GM12891 (cell line): ENCODE measurements around the gene XXYLT1.
"Not testable (repeated sequence)": the region's sequence is repeated elsewhere in the genome, so short reads cannot be mapped to it uniquely, and the experiment has no call there.

ENCODE experiments used
- DNase-seq: peaks from one replicate; pipeline ENCODE4 v3.0.0; 2011; ENCODE audit warnings: low spot score; ENCODE audit not compliant: insufficient read length
- FAIRE-seq: peaks from 2 replicates; lab custom pipeline; 2011; peaks lifted over from hg19 to GRCh38; lab: Jason Lieb, UNC
- PAX5 ChIP-seq: IDR thresholded peaks from 2 replicates; pipeline ENCODE4 v1.6.1; 2011; ENCODE audit warnings: low read length, moderate library complexity, mild to moderate bottlenecking; ENCODE audit not compliant: insufficient read depth, severe bottlenecking
- POLR2A ChIP-seq: IDR thresholded peaks from 2 replicates; pipeline ENCODE4 v1.6.1; 2011; ENCODE audit warnings: low read depth, low read length, control low read depth
- POLR2AphosphoS5 ChIP-seq: IDR thresholded peaks from 2 replicates; pipeline ENCODE4 v1.6.1; 2011; ENCODE audit warnings: low read depth, low read length, control low read depth
- POU2F2 ChIP-seq: IDR thresholded peaks from 2 replicates; pipeline ENCODE4 v1.6.1; 2011; ENCODE audit warnings: low read depth, mild to moderate bottlenecking, control low read depth, low read length, moderate library complexity
- SPI1 ChIP-seq: IDR thresholded peaks from 2 replicates; pipeline ENCODE4 v1.6.1; 2011; ENCODE audit warnings: low read depth, low read length, control low read depth
- TAF1 ChIP-seq: IDR thresholded peaks from 2 replicates; pipeline ENCODE4 v1.6.1; 2011; ENCODE audit warnings: low read depth, low read length, control low read depth

The XXYLT1 gene

GRCh38 chr3:195059471-195060216, 211.3 kb downstream of the XXYLT1 start:
- FAIRE-seq, result no peak
- TF ChIP-seq POLR2A (no peak), SPI1 (no peak), PAX5 (no peak), POU2F2 (no peak), POLR2AphosphoS5 (no peak), TAF1 (no peak)
- DNase-seq, result no peak

- FAIRE-seq, result no peak
- TF ChIP-seq PAX5, result no peak
- no peak for TF ChIP-seq POLR2A
- no peak for TF ChIP-seq TAF1
- no peak for TF ChIP-seq POLR2AphosphoS5
- no peak for TF ChIP-seq SPI1
- no peak for TF ChIP-seq POU2F2
- no peak for DNase-seq
Measured at GRCh38 chr3:195059006-195059350, 212.0 kb downstream of the XXYLT1 start.

GRCh38 chr3:195058336-195059005, 212.5 kb downstream of the XXYLT1 start:
- FAIRE-seq (no peak), DNase-seq (no peak)
- TF ChIP-seq SPI1 (no peak), POLR2AphosphoS5 (no peak), PAX5 (no peak), POLR2A (no peak), POU2F2 (no peak), TAF1 (no peak)

GRCh38 chr3:195057716-195058115, 213.2 kb downstream of the XXYLT1 start:
- DNase-seq (no peak), FAIRE-seq (no peak)
- TF ChIP-seq POLR2AphosphoS5 (no peak), SPI1 (no peak), TAF1 (no peak), PAX5 (no peak), POU2F2 (no peak), POLR2A (no peak)

- TF ChIP-seq SPI1, result no peak
- no peak for TF ChIP-seq TAF1
- no peak for TF ChIP-seq POLR2AphosphoS5
- no peak for TF ChIP-seq PAX5
- no peak for TF ChIP-seq POU2F2
- no peak for TF ChIP-seq POLR2A
- no peak for FAIRE-seq
- DNase-seq, result no peak
Measured at GRCh38 chr3:195056506-195056905, 214.5 kb downstream of the XXYLT1 start.

- TF ChIP-seq POLR2AphosphoS5, result no peak
- no peak for TF ChIP-seq PAX5
- TF ChIP-seq SPI1, result no peak
- no peak for TF ChIP-seq TAF1
- no peak for TF ChIP-seq POLR2A
- TF ChIP-seq POU2F2, result no peak
- FAIRE-seq, result no peak
- no peak for DNase-seq
Measured at GRCh38 chr3:195054311-195054710, 216.6 kb downstream of the XXYLT1 start.

- FAIRE-seq (no peak), DNase-seq (no peak)
- TF ChIP-seq POU2F2, result no peak
- TF ChIP-seq SPI1, result no peak
- TF ChIP-seq TAF1, result no peak
- no peak for TF ChIP-seq PAX5
- no peak for TF ChIP-seq POLR2AphosphoS5
- no peak for TF ChIP-seq POLR2A
Measured at GRCh38 chr3:195052939-195053338, 218.0 kb downstream of the XXYLT1 start.

- DNase-seq, FAIRE-seq: not testable (repeated sequence)
Measured at GRCh38 chr3:195050296-195050695, 220.7 kb downstream of the XXYLT1 start.

- no peak for DNase-seq
- FAIRE-seq, result no peak
- TF ChIP-seq POU2F2, result no peak
- no peak for TF ChIP-seq POLR2A
- no peak for TF ChIP-seq PAX5
- no peak for TF ChIP-seq POLR2AphosphoS5
Measured at GRCh38 chr3:195048059-195048905, 222.7 kb downstream of the XXYLT1 start.
